ENCODE measurements around the gene ADPRHL1.

Gene ADPRHL1

DNA sequence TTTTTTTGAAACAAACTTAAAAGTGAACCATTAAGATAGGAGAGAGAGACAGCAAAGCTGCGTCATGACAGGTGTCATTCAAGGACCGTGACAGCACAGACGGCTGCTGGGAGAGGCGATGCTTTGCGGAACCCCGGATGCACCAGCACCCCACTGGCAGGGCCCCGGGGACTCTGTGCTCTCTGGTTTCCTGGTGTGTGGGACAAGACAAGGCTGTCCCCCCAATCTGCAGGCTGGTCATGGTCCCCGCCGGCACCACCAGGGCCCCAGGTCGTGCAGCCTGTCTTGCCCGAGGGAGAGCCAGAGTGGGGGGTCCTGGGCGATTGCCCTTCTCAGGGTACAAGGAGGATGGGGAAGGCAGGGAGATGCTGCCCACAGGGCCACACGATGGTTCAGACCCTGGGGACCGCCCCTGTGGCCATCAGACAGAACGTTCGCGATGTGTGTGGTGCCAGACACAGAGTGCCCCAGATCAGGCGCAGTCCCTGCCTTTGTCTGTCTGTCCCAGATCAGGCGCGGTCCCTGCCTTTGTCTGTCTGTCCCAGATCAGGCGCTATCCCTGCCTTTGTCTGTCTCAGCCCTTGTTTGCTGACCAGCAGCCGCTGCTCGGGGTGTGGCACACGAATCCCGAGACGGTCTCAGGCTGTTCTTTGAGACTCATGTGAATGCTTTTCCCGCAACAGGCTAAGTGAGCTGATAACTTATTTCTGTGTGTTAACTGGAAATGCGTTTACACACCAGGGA is 36.1 kb downstream of the ADPRHL1 start:
- no peak for DNase-seq (ENCODE audit: low read depth)

DNA sequence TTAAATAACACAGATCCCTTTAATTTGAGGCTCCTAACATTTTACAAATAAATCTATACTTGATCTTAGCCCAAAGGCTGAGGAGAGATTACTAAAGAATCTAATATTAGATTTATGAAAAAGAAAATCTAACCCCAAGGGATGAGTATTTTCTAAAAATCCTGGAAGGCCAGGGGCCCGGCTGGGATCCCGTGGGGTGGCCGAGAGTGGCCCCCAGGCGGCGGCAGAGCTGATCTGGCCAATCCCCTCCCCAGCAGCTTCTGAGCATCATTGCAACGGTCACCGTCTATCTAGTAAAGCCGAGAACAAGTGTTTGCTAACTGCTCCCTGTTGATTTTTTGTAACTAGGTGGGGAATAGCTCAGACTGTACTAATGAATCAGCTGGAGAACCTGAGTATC is 37.5 kb downstream of the ADPRHL1 start:
- DNase-seq (ENCODE audit: low read depth), result no peak

DNA sequence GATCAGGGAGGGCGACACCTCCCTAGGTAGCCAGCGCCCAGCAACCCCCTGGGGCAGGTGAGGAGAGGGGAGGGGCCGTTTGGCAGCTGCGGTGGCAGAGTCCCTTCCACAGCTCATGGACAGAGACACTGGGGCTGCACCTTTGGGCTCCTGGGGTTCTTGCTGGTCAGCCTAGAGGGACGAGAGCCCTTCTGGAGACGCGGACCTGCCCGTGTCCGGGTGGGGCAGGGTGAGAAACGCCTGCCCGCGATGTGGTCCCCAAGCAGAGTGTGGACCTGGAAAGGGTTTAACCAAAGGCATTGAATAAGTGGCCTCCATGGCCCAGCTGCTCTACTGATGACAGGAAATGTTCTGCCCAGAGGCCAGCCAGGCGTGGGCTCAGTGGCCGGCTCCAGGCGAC is 38.3 kb downstream of the ADPRHL1 start:
- DNase-seq (ENCODE audit: low read depth), result no peak

DNA sequence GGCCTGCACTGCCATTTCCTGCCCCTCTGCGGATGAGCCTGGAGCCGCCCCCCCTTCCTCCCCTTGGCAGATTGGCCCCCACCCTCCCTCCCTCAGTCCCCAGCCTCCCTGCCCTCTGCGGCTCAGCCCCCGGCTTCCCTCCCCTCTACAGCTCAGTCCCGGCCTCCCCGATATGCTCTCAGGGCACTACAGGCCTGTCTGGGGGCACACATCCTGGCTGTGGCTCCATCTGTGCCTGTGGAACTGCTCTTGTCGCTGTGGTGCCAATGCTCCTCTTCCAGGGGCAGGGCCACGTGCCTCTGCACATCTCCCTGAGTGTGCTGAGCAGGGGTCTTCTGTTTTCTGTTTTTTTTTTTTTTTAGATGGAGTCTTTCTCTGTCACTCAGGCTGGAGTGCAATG is 39.0 kb downstream of the ADPRHL1 start:
- DNase-seq (ENCODE audit: low read depth), result no peak

DNA sequence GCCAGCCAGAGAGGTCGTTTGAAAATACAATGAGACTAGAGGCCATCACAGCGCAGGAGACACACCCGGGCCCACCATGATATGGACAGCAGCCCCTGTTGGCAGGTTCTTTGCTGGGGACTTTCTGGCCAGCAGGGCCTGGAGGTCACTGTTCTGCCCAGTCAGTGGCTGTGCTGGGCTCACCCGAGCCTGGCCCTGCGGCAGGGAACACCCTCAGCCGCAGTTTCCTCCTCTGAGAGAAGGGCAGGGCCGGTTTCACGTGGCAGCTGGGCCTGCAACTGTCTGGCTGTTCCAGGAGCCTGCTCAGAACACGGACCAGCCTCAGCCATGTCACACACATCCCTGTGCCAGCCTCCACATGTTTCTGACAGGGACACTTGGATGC is 39.4 kb downstream of the ADPRHL1 start:
- no peak for DNase-seq (ENCODE audit: low read depth)

DNA sequence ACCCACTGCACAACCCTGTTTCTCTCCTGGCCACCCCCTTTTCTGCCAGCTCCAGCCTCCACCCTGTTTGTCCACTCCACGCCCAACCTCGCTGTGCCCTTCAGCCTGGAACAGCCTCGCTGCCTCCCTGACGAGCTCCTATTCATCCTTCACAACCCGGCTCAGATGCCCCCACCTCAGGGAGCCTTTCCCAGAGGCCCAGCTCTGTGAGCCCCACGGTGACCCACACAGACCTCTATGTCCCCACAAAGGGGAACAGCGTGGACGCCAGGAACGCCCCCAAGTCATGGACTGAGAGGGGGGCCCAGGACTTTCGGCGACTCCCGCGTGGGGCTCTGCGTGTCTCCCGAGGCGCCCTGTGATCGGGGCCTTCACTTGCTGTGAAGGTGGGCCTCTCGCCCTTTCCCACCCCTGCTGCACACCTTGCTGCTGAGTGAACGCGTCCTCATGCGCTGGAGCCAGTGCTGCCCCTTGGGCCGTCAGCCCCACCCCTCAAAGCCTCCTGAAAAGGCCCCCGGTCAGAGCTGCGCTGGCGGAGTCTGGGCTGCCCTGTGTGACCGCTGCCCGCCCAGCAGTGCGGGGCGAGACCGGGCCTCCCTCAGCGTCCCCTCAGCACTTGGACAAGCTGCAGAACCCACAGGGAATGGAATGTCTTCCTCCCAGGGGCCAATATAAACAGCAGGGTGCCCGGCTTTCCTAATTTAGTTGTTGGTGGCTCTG is 40.0 kb downstream of the ADPRHL1 start:
- DNase-seq (ENCODE audit: low read depth), result no peak

DNA sequence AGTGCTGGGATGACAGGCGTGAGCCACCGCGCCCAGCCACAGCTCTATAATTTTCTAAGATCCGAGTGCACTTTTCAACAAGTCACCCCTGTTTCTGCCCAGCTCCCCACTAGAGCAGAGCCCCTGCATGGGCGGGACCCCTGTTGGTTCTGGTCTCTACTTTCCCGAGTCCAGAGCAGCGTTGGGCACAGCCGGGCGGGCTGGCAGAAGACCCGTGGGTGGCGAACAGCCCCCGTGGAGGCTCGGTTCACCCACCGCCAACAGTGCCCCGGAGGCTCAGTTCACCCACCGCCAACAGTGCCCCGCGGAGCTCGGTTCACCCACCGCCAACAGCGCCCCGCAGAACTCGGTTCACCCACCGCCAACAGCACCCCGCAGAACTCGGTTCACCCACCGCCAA is 40.8 kb downstream of the ADPRHL1 start:
- DNase-seq (ENCODE audit: low read depth), result no peak

DNA sequence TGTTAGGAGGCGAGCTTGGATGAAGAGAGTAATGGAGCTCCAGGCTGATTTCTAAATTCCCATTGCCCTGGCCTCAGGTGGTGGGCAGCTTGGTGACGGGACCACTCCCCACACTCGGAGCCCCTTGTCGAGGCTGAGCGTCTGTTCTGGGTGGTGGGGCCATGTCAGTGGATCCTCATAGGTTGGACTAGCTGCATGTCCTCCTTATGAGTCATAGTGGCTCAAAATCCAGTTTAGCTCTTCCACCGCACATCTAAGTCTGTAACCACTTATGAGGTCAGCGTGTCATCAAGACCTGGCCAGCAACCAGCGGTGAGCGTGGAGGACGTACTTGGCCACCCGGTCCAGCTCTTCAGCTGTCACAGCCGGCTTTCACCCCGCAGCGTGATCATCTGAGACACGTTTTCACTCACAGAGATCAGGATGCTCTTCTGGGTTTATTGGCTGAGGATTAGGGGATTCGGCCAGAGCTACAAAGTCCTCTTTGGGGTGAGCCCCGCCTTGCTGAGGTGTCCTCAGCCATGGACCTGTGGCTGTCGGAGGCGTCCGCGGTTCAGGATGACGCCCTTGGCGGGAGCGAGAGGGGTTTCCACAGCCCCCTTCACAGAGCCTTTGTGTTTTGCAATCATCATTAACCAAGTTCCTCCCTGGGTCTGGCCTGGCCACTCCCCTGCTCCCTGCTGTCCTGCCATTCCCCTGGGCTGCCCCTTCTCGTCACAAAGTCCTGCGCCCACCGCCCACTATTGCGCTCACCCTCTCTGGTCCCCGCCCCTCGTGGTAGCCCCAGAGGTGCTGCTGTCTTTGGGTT is 41.9 kb downstream of the ADPRHL1 start:
- peak; percentile 96 for DNase-seq (ENCODE audit: low read depth)

DNA sequence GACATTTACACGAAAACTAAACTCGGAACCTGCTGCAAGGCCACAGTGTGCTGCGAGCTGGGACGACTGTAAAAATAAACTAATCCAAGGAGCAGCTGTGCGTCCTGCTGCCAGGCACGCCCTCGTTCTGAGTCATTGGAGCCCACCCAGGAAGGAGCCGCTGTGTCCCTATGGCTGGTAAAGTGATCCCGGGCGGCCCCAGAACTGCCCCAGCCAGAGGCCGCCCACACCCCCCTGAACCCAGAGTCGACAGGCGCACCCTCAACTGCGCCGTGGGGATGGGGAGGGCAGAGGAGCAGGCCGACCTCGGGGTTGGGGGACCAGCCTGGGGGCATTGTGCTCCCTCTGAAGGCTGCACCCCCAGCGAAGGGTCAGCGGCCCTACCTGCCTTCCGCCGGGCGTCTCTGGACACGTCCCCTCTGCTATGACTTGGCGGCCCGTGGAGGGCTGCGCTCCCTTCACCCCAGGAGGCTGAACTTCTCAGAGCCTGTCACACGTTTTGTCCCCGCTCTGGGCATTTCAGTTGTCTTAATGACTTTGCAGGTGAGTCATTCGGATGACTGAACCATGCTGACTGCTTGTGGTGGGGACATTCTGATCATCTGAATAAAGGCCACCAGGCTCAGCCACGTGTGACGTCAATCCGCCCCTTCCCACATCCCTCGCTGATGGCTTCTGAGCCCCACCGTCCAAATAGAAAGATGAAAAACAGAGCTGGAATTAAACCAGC is 42.7 kb downstream of the ADPRHL1 start:
- DNase-seq (ENCODE audit: low read depth), result peak; percentile 49

DNA sequence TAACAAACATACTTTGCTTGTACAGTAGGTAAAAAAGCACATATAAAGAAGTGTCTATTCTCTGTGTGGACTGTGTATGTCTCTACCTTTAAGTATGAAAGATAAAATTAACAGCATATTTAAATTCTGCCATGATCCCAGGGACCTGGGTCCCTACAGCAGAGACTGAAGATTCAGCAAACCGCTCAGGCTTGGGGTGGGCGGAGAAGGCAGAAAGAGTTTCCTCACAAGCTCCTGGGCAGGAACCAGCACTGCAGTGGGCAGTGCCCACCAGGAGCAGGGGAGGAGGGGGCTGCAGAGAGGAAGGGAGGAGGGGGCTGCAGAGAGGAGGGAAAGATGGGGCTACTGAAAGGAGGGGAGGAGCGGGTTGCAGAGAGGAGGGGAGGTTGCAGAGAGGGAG is 44.7 kb downstream of the ADPRHL1 start:
- no peak for DNase-seq (ENCODE audit: low read depth)

DNA sequence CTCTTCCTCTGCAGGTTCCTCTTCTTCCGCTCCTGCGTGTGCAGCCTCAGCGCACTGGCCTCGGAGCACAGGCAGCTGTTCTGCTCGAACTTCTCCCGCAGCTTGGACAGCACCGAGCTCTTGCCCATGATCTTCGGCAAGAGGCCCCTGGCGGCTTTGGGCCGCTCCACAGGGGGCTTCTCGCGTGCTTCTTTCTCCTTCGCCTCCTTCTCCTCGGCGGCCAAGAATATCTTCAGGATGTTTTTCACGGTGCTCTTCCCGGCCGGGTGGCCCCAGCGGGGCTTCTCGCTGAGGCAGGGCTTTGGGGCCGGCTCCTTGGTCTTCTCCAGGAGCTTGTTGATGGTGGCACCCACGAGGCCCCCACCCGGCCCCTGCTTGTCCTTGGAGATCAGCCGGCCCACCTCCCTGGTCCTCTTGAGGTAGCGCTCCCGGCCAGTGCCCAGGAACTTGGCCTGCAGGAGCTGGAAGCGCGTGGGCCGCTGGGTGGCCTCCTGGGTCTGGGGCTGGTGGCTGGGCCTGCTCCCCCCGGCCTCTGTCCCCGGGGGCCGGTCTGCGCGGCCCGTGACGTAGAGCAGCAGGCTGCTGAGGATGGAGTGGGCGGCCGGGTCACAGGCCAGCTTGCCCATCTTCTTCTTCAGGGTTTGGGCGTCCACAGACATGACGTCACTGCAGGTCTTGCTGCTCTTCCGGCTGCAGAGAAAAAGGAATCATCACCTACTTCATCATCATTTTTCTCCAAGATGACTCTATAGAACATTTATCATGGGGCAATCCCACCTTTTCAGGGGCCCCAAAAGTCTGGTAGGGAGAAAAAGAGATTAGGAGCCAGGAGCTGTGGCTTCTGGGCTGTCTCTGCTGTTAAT is 45.5 kb downstream of the ADPRHL1 start:
- DNase-seq (ENCODE audit: low read depth), result no peak

DNA sequence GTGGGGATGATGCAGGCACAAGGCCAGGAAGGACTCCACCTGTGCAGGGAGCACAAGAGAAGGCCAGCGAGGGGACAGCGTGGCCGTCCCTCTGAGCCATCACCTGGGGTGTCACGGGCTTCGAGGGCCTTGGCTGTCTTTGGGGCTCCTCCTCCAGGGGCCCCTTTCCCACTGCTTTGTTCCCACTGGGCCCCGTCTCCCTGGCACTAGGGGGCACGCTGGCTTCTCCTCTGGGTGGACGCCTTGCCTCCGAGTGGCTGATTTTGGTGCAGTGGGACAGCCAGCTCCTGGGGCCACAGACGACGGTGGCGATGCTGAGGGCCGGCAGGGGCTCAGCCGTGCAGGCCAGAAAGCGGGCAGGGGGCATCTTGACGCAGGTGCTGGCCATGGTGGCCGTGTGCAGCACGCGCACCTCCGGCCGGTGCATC is 46.2 kb downstream of the ADPRHL1 start:
- DNase-seq (ENCODE audit: low read depth), result no peak

DNA sequence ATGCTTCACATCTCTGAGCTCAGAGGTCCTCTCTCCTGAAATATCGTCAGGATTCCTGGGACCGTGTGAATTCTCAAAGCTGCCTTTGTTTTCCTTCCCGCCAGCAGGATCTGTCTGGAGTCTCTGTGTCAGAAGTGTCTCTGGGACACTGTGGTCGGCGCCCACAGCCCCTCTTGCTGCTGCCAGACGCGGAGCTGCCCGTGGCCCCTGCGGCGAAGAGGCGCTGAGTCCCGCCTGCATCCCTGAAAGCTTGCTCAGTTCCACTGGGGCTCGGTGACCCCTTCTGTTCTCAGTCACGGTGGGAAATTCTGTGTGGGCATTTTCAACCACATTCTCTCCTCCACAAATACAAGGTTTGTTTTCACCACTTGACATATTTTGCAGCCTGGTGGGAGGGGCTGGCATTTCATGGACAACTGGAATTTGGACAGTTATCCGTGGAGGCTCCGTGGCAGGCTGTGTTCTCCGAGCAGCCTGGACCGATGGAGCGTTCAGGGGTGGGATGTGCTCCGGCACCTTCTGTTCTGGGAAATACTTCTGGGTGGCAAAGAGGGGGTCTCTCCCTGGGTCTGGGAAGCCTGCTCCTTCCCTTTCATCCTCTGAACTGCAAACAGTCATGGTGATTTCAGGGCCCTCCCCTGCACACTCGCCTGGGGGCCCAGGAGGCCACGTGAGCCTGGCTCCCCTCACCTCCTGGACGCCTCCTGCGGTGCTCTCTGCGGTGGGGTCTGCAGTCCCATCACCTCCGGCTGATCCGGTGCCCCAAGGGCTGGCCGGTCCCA is 46.8 kb downstream of the ADPRHL1 start:
- DNase-seq (ENCODE audit: low read depth), result no peak

DNA sequence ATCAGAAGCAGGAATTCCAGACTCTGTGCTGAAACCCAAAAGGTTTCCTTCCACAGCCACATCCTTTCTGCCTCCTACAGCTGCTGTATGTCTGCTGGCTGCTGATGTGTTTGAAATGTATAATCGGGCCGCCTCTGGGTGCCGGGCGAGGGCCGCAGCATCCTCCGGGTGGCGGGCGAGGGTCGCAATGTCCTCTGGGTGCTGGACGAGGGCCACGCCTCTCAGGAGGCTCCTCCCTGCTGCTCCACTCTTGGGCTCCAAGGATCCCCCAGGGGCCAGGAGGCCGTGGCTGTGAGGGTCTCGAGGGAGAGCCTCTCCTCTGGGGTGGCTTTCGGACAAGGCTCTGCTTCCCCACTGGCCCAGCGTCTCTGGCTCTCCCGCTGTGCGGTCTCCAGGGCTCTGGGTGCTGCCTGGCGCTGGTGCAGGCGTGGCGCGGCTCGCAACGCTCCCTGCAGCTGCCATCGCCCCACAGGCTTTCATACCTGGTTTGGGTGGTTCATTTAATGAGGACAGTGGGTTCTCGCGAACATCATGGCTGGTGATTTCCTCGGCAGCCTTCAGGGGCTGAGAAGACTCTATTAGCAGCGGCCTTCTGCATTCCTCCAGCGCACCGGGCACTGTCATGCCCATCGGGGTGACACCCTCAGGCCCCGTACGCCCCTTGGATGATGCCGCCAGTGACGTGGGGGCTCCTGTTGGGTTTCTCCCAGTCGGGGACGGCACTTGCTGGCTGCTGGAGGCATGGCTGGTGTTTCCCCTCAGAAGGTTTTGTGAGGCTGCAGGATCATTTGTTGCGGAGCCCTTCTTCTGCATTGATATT is 47.6 kb downstream of the ADPRHL1 start:
- no peak for DNase-seq (ENCODE audit: low read depth)

DNA sequence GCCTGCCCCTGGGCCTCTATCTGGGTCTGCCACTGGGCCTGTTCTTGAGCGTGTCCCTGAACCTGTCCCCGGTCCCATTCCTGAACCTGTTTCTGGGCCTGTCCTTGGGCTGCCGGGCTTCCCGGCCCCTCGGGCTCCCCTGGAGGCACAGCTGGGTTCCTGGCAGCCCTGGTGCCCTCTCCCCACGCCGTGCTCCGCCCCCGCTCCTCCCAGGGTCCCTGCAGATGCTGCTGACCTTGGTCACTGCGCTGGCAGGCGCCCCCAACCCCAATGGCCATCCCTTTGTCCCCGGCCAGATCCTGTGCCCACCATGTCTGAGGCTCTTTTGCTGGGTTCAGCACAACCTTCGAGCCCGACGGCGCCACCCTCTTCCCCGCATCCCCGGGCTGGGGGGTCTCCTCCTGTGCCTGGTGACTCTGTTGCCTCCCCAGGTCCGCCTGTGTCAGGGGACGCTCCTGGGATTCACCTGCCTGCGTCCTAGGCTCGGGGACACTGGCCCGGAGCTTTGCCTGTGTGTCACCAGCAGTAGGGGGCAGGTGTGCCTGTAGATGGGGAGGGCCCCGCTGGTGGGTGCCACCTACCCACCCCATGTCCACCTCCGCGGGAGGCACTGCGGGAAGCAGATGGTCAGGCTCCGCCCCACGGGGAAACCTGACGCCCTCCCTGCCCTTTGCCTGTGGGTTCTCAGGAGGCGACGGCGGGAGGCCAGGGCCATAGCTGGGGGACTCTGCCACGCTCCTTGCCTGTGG is 48.4 kb downstream of the ADPRHL1 start:
- no peak for DNase-seq (ENCODE audit: low read depth)

DNA sequence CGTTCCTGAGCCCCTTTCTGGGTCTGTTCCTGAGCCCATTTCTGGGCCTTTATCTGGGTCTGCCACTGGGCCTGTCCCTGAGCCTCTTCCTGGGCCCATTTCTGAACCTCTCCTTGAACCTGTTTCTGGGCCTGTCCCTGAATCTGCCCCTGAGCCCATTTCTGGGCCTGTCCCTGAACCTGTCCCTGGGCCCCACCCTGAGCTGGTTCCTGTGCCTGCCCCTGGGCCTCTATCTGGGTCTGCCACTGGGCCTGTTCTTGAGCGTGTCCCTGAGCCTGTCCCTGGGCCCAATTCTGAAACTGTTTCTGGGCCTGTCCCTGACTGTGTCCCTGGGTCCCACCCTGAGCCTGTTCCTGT is 48.9 kb downstream of the ADPRHL1 start:
- DNase-seq (ENCODE audit: low read depth), result no peak

DNA sequence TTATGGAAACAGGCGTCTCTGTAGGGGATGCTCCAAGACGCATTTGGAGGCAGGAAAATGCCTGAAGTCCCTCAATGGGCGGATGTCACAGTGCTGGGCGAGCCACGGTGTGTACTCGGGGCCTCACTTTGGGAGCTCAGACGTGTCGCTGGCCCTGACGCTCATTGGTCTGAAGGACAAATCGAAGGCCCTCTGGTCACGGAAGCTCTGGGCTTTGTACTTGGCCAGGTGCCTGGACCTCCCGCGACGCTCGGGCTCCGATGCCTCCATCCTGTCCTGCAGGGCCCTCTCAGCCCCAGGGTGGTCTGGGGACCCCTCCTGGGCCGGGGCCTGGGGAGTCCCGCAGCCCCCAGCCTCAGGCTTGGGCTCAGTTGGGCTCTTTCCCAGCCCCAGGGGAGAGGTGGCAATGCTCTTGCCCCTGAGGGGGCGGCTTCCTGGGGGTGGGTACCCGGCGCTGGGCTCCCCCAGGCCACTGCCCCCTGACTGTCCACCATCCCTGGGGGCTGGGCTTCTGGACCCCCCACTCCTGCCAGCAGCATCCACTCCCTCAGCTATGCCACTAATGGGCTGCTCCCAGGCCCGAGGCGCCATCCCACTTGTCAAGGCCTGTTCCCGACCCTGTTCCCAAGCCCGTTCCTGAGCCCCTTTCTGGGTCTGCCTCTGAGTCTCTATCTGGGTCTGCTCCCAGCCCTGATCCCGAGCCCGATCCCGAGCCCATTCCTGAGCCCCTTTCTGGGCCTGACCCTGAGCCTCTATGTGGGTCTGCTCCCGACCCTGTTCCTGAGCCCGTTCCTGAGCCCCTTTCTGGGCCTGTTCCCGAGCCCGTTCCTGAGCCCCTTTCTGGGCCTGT is 49.8 kb downstream of the ADPRHL1 start:
- DNase-seq (ENCODE audit: low read depth), result no peak
